Endodermal cell (in vitro differentiated cells): ENCODE measurements around the gene PRDM1. TPM values are rescaled to one million over a fixed set of nuclear protein-coding genes. Genes with fewer than 3 reads are reported as not detected.

ENCODE experiments used
- DNase-seq: peaks from one replicate; pipeline ENCODE4 v3.0.0-alpha.2; 2017
- H3K27ac ChIP-seq: 2 replicates; pipeline ENCODE4 v1.5.1; 2013; ENCODE audit warnings: mild to moderate bottlenecking, low read depth, low read length, moderate library complexity
- H3K27me3 ChIP-seq: 2 replicates; pipeline ENCODE4 v1.6.1; 2013; ENCODE audit warnings: mild to moderate bottlenecking, low read length, moderate library complexity; ENCODE audit not compliant: insufficient read depth, control insufficient read depth, poor library complexity, severe bottlenecking
- H3K36me3 ChIP-seq: 2 replicates; pipeline ENCODE4 v1.7.0; 2013; ENCODE audit warnings: mild to moderate bottlenecking, low read length, moderate library complexity; ENCODE audit not compliant: control insufficient read depth, insufficient read depth
- H3K4me1 ChIP-seq: one replicate; pipeline ENCODE4 v1.7.0; 2013; ENCODE audit warnings: low read length; ENCODE audit not compliant: control insufficient read depth, insufficient read depth
- H3K4me3 ChIP-seq: 2 replicates; pipeline ENCODE4 v1.5.1; 2013; ENCODE audit warnings: mild to moderate bottlenecking, low read length, moderate library complexity
- H3K9ac ChIP-seq: 2 replicates; pipeline ENCODE4 v1.6.1; 2013; ENCODE audit warnings: mild to moderate bottlenecking, low read length, moderate library complexity; ENCODE audit not compliant: poor library complexity, severe bottlenecking; ENCODE audit errors: extremely low read depth
- H3K9me3 ChIP-seq: 2 replicates; pipeline ENCODE4 v1.6.1; 2013; ENCODE audit warnings: mild to moderate bottlenecking, low read length, moderate library complexity; ENCODE audit not compliant: control insufficient read depth
- H3K27ac Mint-ChIP-seq: 2 replicates; pipeline ENCODE4 v1.8.0; 2020; ENCODE audit warnings: mixed read lengths
- H3K27me3 Mint-ChIP-seq: 2 replicates; pipeline ENCODE4 v1.8.0; 2021; ENCODE audit warnings: mild to moderate bottlenecking, mixed read lengths; ENCODE audit not compliant: insufficient read depth
- H3K36me3 Mint-ChIP-seq: 2 replicates; pipeline ENCODE4 v1.8.0; 2020; ENCODE audit warnings: low read depth, mixed read lengths
- H3K4me1 Mint-ChIP-seq: 2 replicates; pipeline ENCODE4 v1.8.0; 2020; ENCODE audit warnings: mixed read lengths
- H3K4me3 Mint-ChIP-seq: 2 replicates; pipeline ENCODE4 v1.8.0; 2020; ENCODE audit warnings: mild to moderate bottlenecking, moderate library complexity, mixed read lengths
- H3K9me3 Mint-ChIP-seq: 2 replicates; pipeline ENCODE4 v1.8.0; 2020; ENCODE audit warnings: mild to moderate bottlenecking, mixed read lengths
- WGBS, 2 experiments: methylation state at CpG; one replicate each; pipeline versions ENCODE4 v1.1.5 to v1.1.7; 2013; ENCODE audit warnings: missing lambda C conversion rate in 2 of 2, mixed read lengths in 1 of 2; ENCODE audit not compliant: insufficient coverage in 1 of 2, insufficient read length in 1 of 2; 5-methylcytosine and 5-hydroxymethylcytosine counted together
- total RNA-seq, 2 donors: library from RNA; stranded (reverse); fragmentation: NEBNext Ultra II Directional in 1 of 2; extraction: Animal tissue kit (Norgen Biotek cat#: 25700) in 1 of 2; gene quantifications; 2 replicates in 1 of 2; 3 replicates in 1 of 2; pipeline ENCODE4 v1.2.1, GENCODE V29; 2021
- TF ChIP-seq, protein P1 (sequence below): fragments of 200-600 bp; sonication (generic); conservative IDR thresholded peaks from 2 replicates; pipeline ENCODE4 v1.5.0; 2021; ENCODE audit warnings: antibody characterized with exemption, mild to moderate bottlenecking

The PRDM1 gene
- total RNA-seq, 2 donors from 2014 or later, result 54.0 to 74.3 TPM

DNA sequence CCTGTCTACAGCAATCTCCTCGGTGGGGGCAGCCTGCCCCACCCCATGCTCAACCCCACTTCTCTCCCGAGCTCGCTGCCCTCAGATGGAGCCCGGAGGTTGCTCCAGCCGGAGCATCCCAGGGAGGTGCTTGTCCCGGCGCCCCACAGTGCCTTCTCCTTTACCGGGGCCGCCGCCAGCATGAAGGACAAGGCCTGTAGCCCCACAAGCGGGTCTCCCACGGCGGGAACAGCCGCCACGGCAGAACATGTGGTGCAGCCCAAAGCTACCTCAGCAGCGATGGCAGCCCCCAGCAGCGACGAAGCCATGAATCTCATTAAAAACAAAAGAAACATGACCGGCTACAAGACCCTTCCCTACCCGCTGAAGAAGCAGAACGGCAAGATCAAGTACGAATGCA, 19.4 kb downstream of the PRDM1 start:
- Histone ChIP-seq H3K9ac (no peak overlapping the region), H3K9me3 (no peaks in the 10 kb centered on the region), H3K4me1 (peaks cover 8% of the 10 kb centered on the region), H3K27me3 (no peaks in the 10 kb centered on the region), H3K4me3 (no peak overlapping the region), H3K36me3 (peaks cover 89% of the 10 kb centered on the region), H3K27ac (no peak overlapping the region)
- Mint-ChIP-seq H3K4me3 (no peak overlapping the region), H3K9me3 (no peaks in the 10 kb centered on the region), H3K27ac (no peak overlapping the region), H3K27me3 (no peaks in the 10 kb centered on the region), H3K36me3 (peaks cover 69% of the 10 kb centered on the region), H3K4me1 (peaks cover 40% of the 10 kb centered on the region)
- WGBS, 2 experiments, result 95 to 97% methylated on average over 19 to 22 of the region's 22 CpGs
- no peak for DNase-seq
- TF ChIP-seq, protein P1, sequence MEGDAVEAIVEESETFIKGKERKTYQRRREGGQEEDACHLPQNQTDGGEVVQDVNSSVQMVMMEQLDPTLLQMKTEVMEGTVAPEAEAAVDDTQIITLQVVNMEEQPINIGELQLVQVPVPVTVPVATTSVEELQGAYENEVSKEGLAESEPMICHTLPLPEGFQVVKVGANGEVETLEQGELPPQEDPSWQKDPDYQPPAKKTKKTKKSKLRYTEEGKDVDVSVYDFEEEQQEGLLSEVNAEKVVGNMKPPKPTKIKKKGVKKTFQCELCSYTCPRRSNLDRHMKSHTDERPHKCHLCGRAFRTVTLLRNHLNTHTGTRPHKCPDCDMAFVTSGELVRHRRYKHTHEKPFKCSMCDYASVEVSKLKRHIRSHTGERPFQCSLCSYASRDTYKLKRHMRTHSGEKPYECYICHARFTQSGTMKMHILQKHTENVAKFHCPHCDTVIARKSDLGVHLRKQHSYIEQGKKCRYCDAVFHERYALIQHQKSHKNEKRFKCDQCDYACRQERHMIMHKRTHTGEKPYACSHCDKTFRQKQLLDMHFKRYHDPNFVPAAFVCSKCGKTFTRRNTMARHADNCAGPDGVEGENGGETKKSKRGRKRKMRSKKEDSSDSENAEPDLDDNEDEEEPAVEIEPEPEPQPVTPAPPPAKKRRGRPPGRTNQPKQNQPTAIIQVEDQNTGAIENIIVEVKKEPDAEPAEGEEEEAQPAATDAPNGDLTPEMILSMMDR, result no peak

DNA sequence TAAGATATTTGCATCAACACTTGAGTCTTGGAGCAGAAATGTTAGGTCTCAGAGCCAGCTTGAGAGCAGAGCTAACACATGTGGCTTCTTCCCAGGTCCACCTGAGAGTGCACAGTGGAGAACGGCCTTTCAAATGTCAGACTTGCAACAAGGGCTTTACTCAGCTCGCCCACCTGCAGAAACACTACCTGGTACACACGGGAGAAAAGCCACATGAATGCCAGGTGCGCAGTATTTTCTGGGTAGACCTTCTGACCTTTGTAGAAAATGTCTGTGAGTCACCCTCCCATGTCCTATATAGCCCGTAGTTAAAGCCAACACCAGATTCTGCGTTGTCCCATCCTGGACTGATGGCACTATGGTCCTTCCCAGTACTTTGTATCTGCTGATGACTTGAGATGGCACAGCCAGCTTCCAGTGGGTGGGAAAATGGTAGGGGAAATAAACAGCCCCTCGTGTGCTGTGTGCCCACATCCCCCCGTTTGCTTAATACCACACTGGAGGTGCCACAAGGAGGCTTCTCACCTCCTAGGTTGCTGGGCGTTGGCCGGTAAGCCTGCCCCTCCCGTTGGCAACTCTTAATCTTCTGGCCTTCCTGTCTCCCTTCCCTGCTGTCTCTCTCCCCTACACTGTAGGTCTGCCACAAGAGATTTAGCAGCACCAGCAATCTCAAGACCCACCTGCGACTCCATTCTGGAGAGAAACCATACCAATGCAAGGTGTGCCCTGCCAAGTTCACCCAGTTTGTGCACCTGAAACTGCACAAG, 20.3 kb downstream of the PRDM1 start:
- Histone ChIP-seq H3K36me3 (peaks cover 80% of the 10 kb centered on the region), H3K4me3 (no peak overlapping the region), H3K27ac (no peak overlapping the region), H3K9ac (no peak overlapping the region), H3K9me3 (no peaks in the 10 kb centered on the region), H3K4me1 (peaks cover 5% of the 10 kb centered on the region), H3K27me3 (no peaks in the 10 kb centered on the region)
- H3K36me3 Mint-ChIP-seq, result peaks cover 60% of the 10 kb centered on the region
- TF ChIP-seq, protein P1, result no peak
- H3K27me3 Mint-ChIP-seq, result no peaks in the 10 kb centered on the region
- H3K27ac Mint-ChIP-seq, result no peak overlapping the region
- no peak for DNase-seq
- H3K9me3 Mint-ChIP-seq, result no peaks in the 10 kb centered on the region
- peaks cover 30% of the 10 kb centered on the region for H3K4me1 Mint-ChIP-seq
- WGBS, 2 experiments, result 93 to 95% methylated on average over 10 to 12 of the region's 12 CpGs
- no peak overlapping the region for H3K4me3 Mint-ChIP-seq

DNA sequence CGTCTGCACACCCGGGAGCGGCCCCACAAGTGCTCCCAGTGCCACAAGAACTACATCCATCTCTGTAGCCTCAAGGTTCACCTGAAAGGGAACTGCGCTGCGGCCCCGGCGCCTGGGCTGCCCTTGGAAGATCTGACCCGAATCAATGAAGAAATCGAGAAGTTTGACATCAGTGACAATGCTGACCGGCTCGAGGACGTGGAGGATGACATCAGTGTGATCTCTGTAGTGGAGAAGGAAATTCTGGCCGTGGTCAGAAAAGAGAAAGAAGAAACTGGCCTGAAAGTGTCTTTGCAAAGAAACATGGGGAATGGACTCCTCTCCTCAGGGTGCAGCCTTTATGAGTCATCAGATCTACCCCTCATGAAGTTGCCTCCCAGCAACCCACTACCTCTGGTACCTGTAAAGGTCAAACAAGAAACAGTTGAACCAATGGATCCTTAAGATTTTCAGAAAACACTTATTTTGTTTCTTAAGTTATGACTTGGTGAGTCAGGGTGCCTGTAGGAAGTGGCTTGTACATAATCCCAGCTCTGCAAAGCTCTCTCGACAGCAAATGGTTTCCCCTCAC, 21.0 kb downstream of the PRDM1 start:
- Histone ChIP-seq H3K9ac (no peak overlapping the region), H3K27me3 (no peaks in the 10 kb centered on the region), H3K27ac (no peak overlapping the region), H3K9me3 (no peaks in the 10 kb centered on the region), H3K4me1 (peaks cover 5% of the 10 kb centered on the region), H3K36me3 (peaks cover 73% of the 10 kb centered on the region), H3K4me3 (no peak overlapping the region)
- Mint-ChIP-seq H3K27ac (no peak overlapping the region), H3K36me3 (peaks cover 58% of the 10 kb centered on the region), H3K27me3 (no peaks in the 10 kb centered on the region), H3K4me1 (peaks cover 24% of the 10 kb centered on the region), H3K4me3 (no peak overlapping the region), H3K9me3 (no peaks in the 10 kb centered on the region)
- no peak for DNase-seq
- TF ChIP-seq, protein P1, result no peak
- 87 to 97% methylated on average over 9 to 14 of the region's 14 CpGs for WGBS, 2 experiments
